ENCODE measurements around the gene LNPK.
A peak's percentile ranks its signal among the peaks of the same experiment; 100 is the strongest.
"Not testable (repeated sequence)": the region's sequence is repeated elsewhere in the genome, so short reads cannot be mapped to it uniquely, and the experiment has no call there.

LNPK gene

GRCh38 chr2:176001916-176002687 lies at the start of gene LNPK:
Gene LNPK, minus strand, starts transcription at chr2:176002267. Its CDS starts 6,683 bp downstream, at chr2:175995584.
- DNase-seq (ENCODE audit: low read depth in 2 of 2): peak; percentile 80 to 84

GRCh38 chr2:176039375-176039774 lies 37.3 kb upstream of the LNPK start:
- no peak for DNase-seq (ENCODE audit: low read depth in 2 of 2)

GRCh38 chr2:176038694-176039093 lies 36.6 kb upstream of the LNPK start:
- DNase-seq (ENCODE audit: low read depth in 2 of 2): no peak

- DNase-seq (ENCODE audit: low read depth in 2 of 2): no peak
Measured at GRCh38 chr2:176035013-176035691, 33.1 kb upstream of the LNPK start.

GRCh38 chr2:176027806-176028205 lies 25.7 kb upstream of the LNPK start:
- DNase-seq (ENCODE audit: low read depth in 2 of 2): no peak

GRCh38 chr2:176025932-176026331 lies 23.9 kb upstream of the LNPK start:
- no peak for DNase-seq (ENCODE audit: low read depth in 2 of 2)

GRCh38 chr2:176024083-176024482 lies 22.0 kb upstream of the LNPK start:
- no peak for DNase-seq (ENCODE audit: low read depth in 2 of 2)

- DNase-seq (ENCODE audit: low read depth in 2 of 2): no peak
Measured at GRCh38 chr2:176022048-176022447, 20.0 kb upstream of the LNPK start.

GRCh38 chr2:176020400-176020799 lies 18.3 kb upstream of the LNPK start:
- DNase-seq (ENCODE audit: low read depth in 2 of 2): no peak

- no peak for DNase-seq (ENCODE audit: low read depth in 2 of 2)
Measured at GRCh38 chr2:176018708-176019107, 16.6 kb upstream of the LNPK start.

GRCh38 chr2:176009445-176009844 lies 7.4 kb upstream of the LNPK start:
- DNase-seq (ENCODE audit: low read depth in 2 of 2): no peak

GRCh38 chr2:176004934-176005333 lies 2.9 kb upstream of the LNPK start:
- no peak for DNase-seq (ENCODE audit: low read depth in 2 of 2)

- DNase-seq (ENCODE audit: low read depth in 2 of 2): no peak
Measured at GRCh38 chr2:176003958-176004357, 1.9 kb upstream of the LNPK start.

- DNase-seq (ENCODE audit: low read depth in 2 of 2): no peak
Measured at GRCh38 chr2:176002688-176003210, 682 bp upstream of the LNPK start.

GRCh38 chr2:176001281-176001915 lies 669 bp downstream of the LNPK start:
- peak in 1 of 2 donors; percentile 29 for DNase-seq (ENCODE audit: low read depth in 2 of 2)

- DNase-seq (ENCODE audit: low read depth in 2 of 2): no peak
Measured at GRCh38 chr2:175999283-175999819, 2.7 kb downstream of the LNPK start.

GRCh38 chr2:175990099-175990498 lies 12.0 kb downstream of the LNPK start:
- DNase-seq (ENCODE audit: low read depth in 2 of 2): no peak

- not testable (repeated sequence) for DNase-seq (ENCODE audit: low read depth in 2 of 2)
Measured at GRCh38 chr2:175987126-175987525, 14.9 kb downstream of the LNPK start.

- DNase-seq (ENCODE audit: low read depth in 2 of 2): no peak
Measured at GRCh38 chr2:175984846-175985245, 17.2 kb downstream of the LNPK start.

GRCh38 chr2:175981551-175981950 lies 20.5 kb downstream of the LNPK start:
- no peak for DNase-seq (ENCODE audit: low read depth in 2 of 2)

- no peak for DNase-seq (ENCODE audit: low read depth in 2 of 2)
Measured at GRCh38 chr2:175976391-175977157, 25.5 kb downstream of the LNPK start.
